NCI-H748 treated with DMSO at 0.1 percent for 48 hours (cell line): Measurements from ENCODE around the gene MAGEB3.

Experiments
- DNase-seq: peaks from one replicate; lab custom pipeline; 2025; lab: John Stamatoyannopoulos, UW

MAGEB3 gene

GRCh38 chrX:30278365-30278764 is 47.9 kb downstream of the MAGEB3 start:
- no peak for DNase-seq

GRCh38 chrX:30280428-30280827 is 50.0 kb downstream of the MAGEB3 start:
- no peak for DNase-seq

GRCh38 chrX:30282527-30282926 is 52.1 kb downstream of the MAGEB3 start:
- DNase-seq = no peak

- no peak for DNase-seq
Observed at GRCh38 chrX:30283456-30284200, 53.2 kb downstream of the MAGEB3 start.
